Thyroid gland (tissue), 4 donors: ENCODE measurements around the gene PLEKHM1. TPM values are rescaled to one million over a fixed set of nuclear protein-coding genes. Genes with fewer than 3 reads are reported as not detected.

Experiments
- DNase-seq, 2 donors: peaks; one replicate each; pipeline ENCODE4 v3.0.0-alpha.2; 2019
- H3K27ac ChIP-seq, 3 donors: fragments of 200-600 bp; sonication (generic); 1 replicate in 2 of 3; 2 replicates in 1 of 3; pipeline ENCODE4 v1.5.1; 2016 to 2019; ENCODE audit warnings: mild to moderate bottlenecking in 1 of 3, moderate library complexity in 1 of 3
- H3K27me3 ChIP-seq: fragments of 200-600 bp; sonication (generic); one replicate; pipeline ENCODE4 v1.5.1; 2019
- H3K36me3 ChIP-seq, 2 donors: fragments of 200-600 bp; sonication (generic); one replicate each; pipeline ENCODE4 v1.5.1; 2016 to 2019
- H3K4me1 ChIP-seq, 2 donors: fragments of 200-600 bp; sonication (generic); one replicate each; pipeline ENCODE4 v1.5.1; 2017 to 2019
- H3K4me3 ChIP-seq, 3 donors: fragments of 200-600 bp; sonication (generic); replicated peaks in 1 of 3; 1 replicate in 2 of 3; 2 replicates in 1 of 3; pipeline ENCODE4 v1.5.1; 2016; ENCODE audit warnings: mild to moderate bottlenecking in 1 of 3
- H3K9me3 ChIP-seq: fragments of 200-600 bp; sonication (generic); one replicate; pipeline ENCODE4 v1.5.1; 2017
- CTCF ChIP-seq, 6 experiments: fragments of 200-600 bp in 3 of 6; fragments of 450-650 bp in 3 of 6; sonication (generic) in 3 of 6; IDR thresholded peaks; one replicate each; pipeline ENCODE4 v1.5.1; 2016 to 2019; ENCODE audit warnings: antibody characterized with exemption in 6 of 6, mild to moderate bottlenecking in 2 of 6, inconsistent platforms in 1 of 6, moderate library complexity in 1 of 6
- POLR2A ChIP-seq, 2 donors: fragments of 450-650 bp; IDR thresholded peaks; one replicate each; pipeline ENCODE4 v1.6.1; 2017; ENCODE audit warnings: antibody characterized with exemption in 2 of 2, mild to moderate bottlenecking in 2 of 2, moderate library complexity in 1 of 2
- WGBS, 2 donors: methylation state at CpG; one replicate each; pipeline ENCODE4 v1.1.5; 2017; 5-methylcytosine and 5-hydroxymethylcytosine counted together
- intact Hi-C: fragments of 100-400 bp; cut with DNase I; formaldehyde crosslinking; loops from one replicate; pipeline ENCODE4 v1.15.1; 2023
- total RNA-seq, 4 donors: library from RNA; depleted of rRNA; stranded (reverse); fragments of >200 nt; gene quantifications; one replicate each; pipeline ENCODE4 v1.2.3, GENCODE V29; 2016

PLEKHM1 gene
- total RNA-seq, 4 donors from 2014 or later: 47.9 to 114 (median 95.1) TPM

DNA sequence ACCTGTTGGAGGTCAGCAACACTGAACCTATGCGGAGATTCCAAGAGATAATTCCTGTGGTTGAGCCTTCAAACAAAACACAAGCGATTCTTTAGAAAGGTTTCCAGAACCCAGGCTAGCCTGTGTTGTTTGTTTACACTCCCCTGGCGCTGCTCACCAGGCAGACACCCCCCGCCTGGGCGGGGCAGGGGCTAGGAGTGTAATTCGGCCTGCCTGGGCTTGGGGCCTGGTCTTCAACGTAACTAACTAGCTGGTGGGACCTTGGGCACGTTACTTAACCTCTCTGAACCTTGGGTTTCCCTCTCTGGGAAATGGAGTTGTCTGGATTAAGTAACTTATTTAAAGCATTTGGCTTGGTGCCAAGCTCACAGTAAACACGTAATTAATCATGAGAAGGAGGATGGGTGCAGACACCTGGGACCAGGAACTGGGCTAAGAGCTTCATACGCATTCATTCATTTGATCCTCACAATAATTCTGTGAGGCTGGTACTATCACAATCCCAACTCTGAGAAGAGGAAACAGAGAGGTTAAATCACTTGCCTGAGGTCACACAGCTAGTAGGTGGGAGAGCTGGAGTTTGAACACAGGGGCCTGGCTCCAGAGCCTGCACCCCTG lies 50.3 kb downstream of the PLEKHM1 start:
- Histone ChIP-seq H3K36me3 (peaks cover 18 to 32% of the 10 kb centered on the region in 2 donors), H3K27ac (no peak overlapping the region), H3K9me3 (no peaks in the 10 kb centered on the region), H3K4me3 (no peak overlapping the region), H3K27me3 (no peaks in the 10 kb centered on the region), H3K4me1 (no peaks in the 10 kb centered on the region)
- no peak for TF ChIP-seq CTCF (IDR thresholded peaks at IDR 0.05)
- no peak for TF ChIP-seq POLR2A (IDR thresholded peaks at IDR 0.05)
- DNase-seq: no peak
- WGBS, 2 donors: 63 to 79% methylated on average over 9 to 10 of the region's 10 CpGs
- intact Hi-C loops: no loop called here

DNA sequence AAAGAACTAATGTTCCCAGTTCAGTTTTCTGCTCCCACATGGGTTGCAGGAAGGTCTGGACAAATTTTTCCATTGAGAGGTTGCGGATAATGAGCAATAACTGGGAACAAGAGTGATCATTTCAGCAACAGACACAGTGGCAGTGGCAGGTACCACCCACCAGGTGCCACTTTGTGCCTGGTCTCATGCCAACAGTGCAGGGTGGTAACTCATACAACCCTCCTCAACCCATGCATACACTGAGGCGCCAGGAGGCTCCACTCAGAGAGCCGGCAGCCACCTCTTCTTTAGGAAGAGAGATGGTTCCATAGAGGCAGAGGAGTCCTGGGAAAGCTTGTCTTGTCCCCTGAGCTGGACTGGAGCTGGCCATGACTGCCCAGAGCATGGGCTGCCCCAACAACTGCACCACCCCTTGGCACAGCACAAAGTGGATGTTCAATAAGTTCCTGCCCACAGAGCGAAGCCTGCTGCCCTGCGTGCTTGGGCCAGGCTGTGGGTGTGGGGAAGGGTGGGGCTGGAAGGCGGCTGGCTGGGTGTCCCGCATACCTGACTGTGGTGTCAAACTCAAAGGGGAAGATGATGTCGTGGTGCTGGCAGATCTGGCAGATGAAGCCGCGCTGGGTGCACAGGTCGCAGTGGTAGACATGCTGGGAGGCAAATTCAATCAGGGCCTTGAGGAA lies 51.5 kb downstream of the PLEKHM1 start:
- intact Hi-C loops: no loop called here
- Histone ChIP-seq H3K36me3 (peaks cover 13 to 27% of the 10 kb centered on the region in 2 donors), H3K27me3 (no peaks in the 10 kb centered on the region), H3K4me1 (no peaks in the 10 kb centered on the region), H3K4me3 (no peak overlapping the region), H3K9me3 (no peaks in the 10 kb centered on the region), H3K27ac (no peak overlapping the region)
- no peak for DNase-seq
- no peak for TF ChIP-seq POLR2A (IDR thresholded peaks at IDR 0.05)
- TF ChIP-seq CTCF (IDR thresholded peaks at IDR 0.05): no peak
- whole genome bisulfite sequencing, 2 donors: 93 to 98% methylated on average over 3 to 11 of the region's 11 CpGs

DNA sequence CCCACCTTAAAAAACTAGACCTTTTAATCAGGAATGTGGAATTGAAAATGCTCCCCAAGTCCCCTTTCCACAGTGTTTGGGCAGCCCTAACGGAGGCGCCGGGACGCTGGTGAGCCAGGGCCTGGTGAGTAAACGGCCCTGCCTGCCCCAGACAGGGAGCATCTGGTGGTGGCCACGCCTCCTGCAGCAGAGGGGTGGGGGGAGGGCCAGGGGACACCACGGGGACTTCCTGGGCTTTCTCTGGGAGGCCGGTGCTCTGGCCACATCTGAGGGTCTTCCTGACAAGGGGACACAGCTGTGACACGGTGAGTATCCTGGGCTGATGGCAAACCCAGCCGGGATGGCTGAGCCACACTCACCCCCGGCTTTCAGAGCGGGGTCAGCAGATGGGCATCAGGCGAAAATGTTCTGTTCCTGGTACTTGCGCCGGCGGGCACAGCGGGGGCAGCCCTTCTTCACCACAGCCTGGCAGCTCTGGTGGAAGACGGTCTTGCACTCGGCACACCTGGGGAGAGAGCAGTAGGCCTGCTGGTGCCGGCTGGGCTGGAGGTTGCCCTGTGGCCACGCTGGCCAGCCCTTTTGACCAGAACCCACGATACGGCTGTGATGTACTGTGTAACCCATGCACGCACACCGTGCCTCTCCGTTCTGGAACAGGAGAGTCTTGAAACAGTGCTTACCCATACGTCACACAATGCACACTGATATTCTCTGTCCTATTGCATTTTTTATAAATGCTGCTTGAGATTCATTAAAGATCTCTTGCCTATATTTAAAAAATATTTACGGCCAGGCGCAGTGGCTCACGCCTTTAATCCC lies 52.8 kb downstream of the PLEKHM1 start:
- Histone ChIP-seq H3K9me3 (no peaks in the 10 kb centered on the region), H3K27ac (no peak overlapping the region), H3K27me3 (no peaks in the 10 kb centered on the region), H3K4me3 (no peak overlapping the region), H3K4me1 (peaks cover 4 to 7% of the 10 kb centered on the region in 2 donors), H3K36me3 (peaks cover 13 to 27% of the 10 kb centered on the region in 2 donors)
- TF ChIP-seq POLR2A (IDR thresholded peaks at IDR 0.05) (no peak), CTCF (IDR thresholded peaks at IDR 0.05) (no peak)
- DNase-seq: no peak
- 86 to 88% methylated on average over 19 to 27 of the region's 30 CpGs for WGBS, 2 donors
- intact Hi-C loops: no loop called here

GRCh38 chr17:45436625-45437464 lies 53.7 kb downstream of the PLEKHM1 start:
- WGBS, 2 donors: 93 to 96% methylated on average over 19 to 23 of the region's 23 CpGs
- intact Hi-C loops: no loop called here
- Histone ChIP-seq H3K36me3 (peaks cover 13 to 27% of the 10 kb centered on the region in 2 donors), H3K4me1 (peaks cover 9 to 14% of the 10 kb centered on the region in 2 donors), H3K9me3 (no peaks in the 10 kb centered on the region), H3K27me3 (no peaks in the 10 kb centered on the region), H3K27ac (no peak overlapping the region), H3K4me3 (no peak overlapping the region)
- DNase-seq: no peak
- TF ChIP-seq CTCF (IDR thresholded peaks at IDR 0.05) (no peak), POLR2A (IDR thresholded peaks at IDR 0.05) (no peak)
